ENCODE results near the gene NR1D2. TPM values are rescaled to one million over a fixed set of nuclear protein-coding genes. Genes with fewer than 3 reads are reported as not detected.
"Not testable (repeated sequence)": the region's sequence is repeated elsewhere in the genome, so short reads cannot be mapped to it uniquely, and the experiment has no call there.

The NR1D2 gene
- total and polyA plus RNA-seq, 11 donors = 5.6 to 62.1 (median 27.4) TPM

DNA sequence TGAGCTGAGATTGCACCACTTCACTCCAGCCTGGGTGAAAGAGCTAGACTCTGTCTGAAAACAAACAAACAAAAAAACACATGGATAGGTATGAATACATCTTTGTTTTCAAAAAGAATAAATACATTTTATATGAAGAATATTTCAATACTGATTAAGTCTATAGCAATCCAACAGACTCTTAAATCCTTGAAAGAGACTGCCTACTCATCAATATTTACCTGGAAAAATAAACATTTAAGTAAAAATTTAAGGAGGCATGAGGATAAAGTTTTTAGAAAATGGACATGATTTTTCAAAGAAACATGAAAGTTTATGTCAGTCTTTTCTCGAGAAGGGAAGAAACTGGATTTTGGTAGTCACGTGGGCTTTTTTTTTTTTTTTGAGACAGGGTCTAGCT lies 33.7 kb upstream of the NR1D2 start:
- no peak for ATAC-seq
- peaks cover 0 to 48% (median 18%) of the 10 kb centered on the region in 9 donors for H3K36me3 ChIP-seq
- intact Hi-C loops (cut with DNase I) = no loop called here
- no peak for TF ChIP-seq CTCF (IDR thresholded peaks at IDR 0.05)
- no peak for TF ChIP-seq POLR2A (IDR thresholded peaks at IDR 0.05)
- no peak for DNase-seq
- no peaks in the 10 kb centered on the region for H3K27me3 ChIP-seq
- no peaks in the 10 kb centered on the region for H3K9me3 ChIP-seq
- no peak overlapping the region for H3K27ac ChIP-seq
- 92 to 96% (median 95%) methylated on average over 2 of the region's 2 CpGs for WGBS, 4 donors
- H3K4me3 ChIP-seq = no peak overlapping the region
- H3K4me1 ChIP-seq = peaks cover 0 to 21% (median 12%) of the 10 kb centered on the region in 12 donors

GRCh38 chr3:23912335-23912734 lies 32.8 kb upstream of the NR1D2 start:
- peaks cover 0 to 21% (median 12%) of the 10 kb centered on the region in 12 donors for H3K4me1 ChIP-seq
- WGBS, 4 donors = 89 to 93% (median 91%) methylated on average over 3 of the region's 3 CpGs
- DNase-seq; intact Hi-C loops (cut with DNase I); H3K27ac ChIP-seq; H3K9me3 ChIP-seq; ATAC-seq; H3K4me3 ChIP-seq; H3K27me3 ChIP-seq: not testable (repeated sequence)
- H3K36me3 ChIP-seq = peaks cover 0 to 38% (median 18%) of the 10 kb centered on the region in 9 donors

GRCh38 chr3:23913182-23913581 lies 31.9 kb upstream of the NR1D2 start:
- DNase-seq (no peak), ATAC-seq (no peak)
- WGBS, 4 donors = 81 to 95% (median 93%) methylated on average over 1 of the region's 1 CpG
- Histone ChIP-seq H3K4me1 (peaks cover 0 to 25% (median 15%) of the 10 kb centered on the region in 12 donors), H3K9me3 (no peaks in the 10 kb centered on the region), H3K27ac (no peak overlapping the region), H3K4me3 (no peak overlapping the region), H3K27me3 (no peaks in the 10 kb centered on the region), H3K36me3 (peaks cover 0 to 34% (median 22%) of the 10 kb centered on the region in 9 donors)
- intact Hi-C loops (cut with DNase I) = no loop called here
- TF ChIP-seq POLR2A (IDR thresholded peaks at IDR 0.05) = no peak
- no peak for TF ChIP-seq CTCF (IDR thresholded peaks at IDR 0.05)

- H3K9me3 ChIP-seq = no peaks in the 10 kb centered on the region
- 83 to 84% (median 83%) methylated on average over 3 of the region's 3 CpGs for WGBS, 4 donors
- no peak overlapping the region for H3K4me3 ChIP-seq
- DNase-seq (no peak), ATAC-seq (no peak)
- no peak overlapping the region for H3K27ac ChIP-seq
- TF ChIP-seq CTCF (IDR thresholded peaks at IDR 0.05) (no peak), POLR2A (IDR thresholded peaks at IDR 0.05) (no peak)
- peaks cover 7 to 35% (median 24%) of the 10 kb centered on the region in 12 donors for H3K4me1 ChIP-seq
- intact Hi-C loops (cut with DNase I) = no loop called here
- no peaks in the 10 kb centered on the region for H3K27me3 ChIP-seq
- peaks cover 0 to 34% (median 30%) of the 10 kb centered on the region in 9 donors for H3K36me3 ChIP-seq
These were observed 31.0 kb upstream of the NR1D2 start for GRCh38 chr3:23913873-23914743.
